Stomach (tissue), 8 donors: Measurements from ENCODE around the gene MTCL3.

Experiments
- DNase-seq, 2 donors: peaks; one replicate each; pipeline versions ENCODE4 v3.0.0 to v3.0.0-alpha.2; 2013 to 2019
- H3K27ac ChIP-seq, 5 donors: fragments of 200-600 bp in 4 of 5; sonication (generic) in 4 of 5; one replicate each; pipeline ENCODE4 v1.5.1; 2013 to 2019; ENCODE audit warnings: mild to moderate bottlenecking in 1 of 5, moderate library complexity in 1 of 5
- H3K27me3 ChIP-seq, 3 donors: fragments of 200-600 bp; sonication (generic); one replicate each; pipeline ENCODE4 v1.5.1; 2017 to 2019; ENCODE audit warnings: mixed run types in 1 of 3
- H3K36me3 ChIP-seq, 4 donors: fragments of 200-600 bp; sonication (generic); 1 replicate in 3 of 4; 2 replicates in 1 of 4; pipeline ENCODE4 v1.5.1; 2016 to 2019
- H3K4me1 ChIP-seq, 4 donors: fragments of 200-600 bp; sonication (generic); one replicate each; pipeline ENCODE4 v1.5.1; 2016 to 2019
- H3K4me3 ChIP-seq, 4 donors: fragments of 200-600 bp; sonication (generic) in 3 of 4; one replicate each; pipeline ENCODE4 v1.5.1; 2016 to 2019; ENCODE audit warnings: mild to moderate bottlenecking in 1 of 4
- H3K9me3 ChIP-seq, 4 donors: fragments of 200-600 bp; sonication (generic); one replicate each; pipeline ENCODE4 v1.5.1; 2016 to 2019
- EP300 ChIP-seq: sonication (generic); formaldehyde crosslinking; IDR thresholded peaks from one replicate; pipeline ENCODE4 v1.6.1; 2017; ENCODE audit warnings: antibody characterized with exemption
- POLR2A ChIP-seq, 4 donors: fragments of 450-650 bp; IDR thresholded peaks; one replicate each; pipeline ENCODE4 v1.6.1; 2016; ENCODE audit warnings: antibody characterized with exemption in 4 of 4, control low read depth in 2 of 4, mild to moderate bottlenecking in 1 of 4, moderate library complexity in 1 of 4
- POLR2AphosphoS5 ChIP-seq, 3 donors: sonication (generic); formaldehyde crosslinking; IDR thresholded peaks; one replicate each; pipeline ENCODE4 v1.6.1; 2016; ENCODE audit warnings: antibody characterized with exemption in 3 of 3
- WGBS, 5 donors: extraction: QIAGEN DNeasy Blood & Tissue Kit in 3 of 5; methylation state at CpG; one replicate each; pipeline versions ENCODE4 v1.1.5 to v1.1.7; 2013 to 2018; 5-methylcytosine and 5-hydroxymethylcytosine counted together
- intact Hi-C: fragments of 100-400 bp; cut with DNase I; formaldehyde crosslinking; loops from one replicate; pipeline ENCODE4 v1.15.1; 2023; ENCODE audit warnings: low total_unique reads
- TF ChIP-seq, protein P1 (sequence below), 7 experiments: fragments of 450-650 bp in 4 of 7; fragments of 200-600 bp in 3 of 7; sonication (generic) in 3 of 7; IDR thresholded peaks; one replicate each; pipeline ENCODE4 v1.5.1; 2016 to 2019; ENCODE audit warnings: antibody characterized with exemption in 7 of 7, control low read depth in 2 of 7, mild to moderate bottlenecking in 1 of 7
- donor health status: healthy with polysubstance abuse.
- donor health status: Bipolar disorder and iron deficiency.
- donor health status: healthy.

The MTCL3 gene

DNA sequence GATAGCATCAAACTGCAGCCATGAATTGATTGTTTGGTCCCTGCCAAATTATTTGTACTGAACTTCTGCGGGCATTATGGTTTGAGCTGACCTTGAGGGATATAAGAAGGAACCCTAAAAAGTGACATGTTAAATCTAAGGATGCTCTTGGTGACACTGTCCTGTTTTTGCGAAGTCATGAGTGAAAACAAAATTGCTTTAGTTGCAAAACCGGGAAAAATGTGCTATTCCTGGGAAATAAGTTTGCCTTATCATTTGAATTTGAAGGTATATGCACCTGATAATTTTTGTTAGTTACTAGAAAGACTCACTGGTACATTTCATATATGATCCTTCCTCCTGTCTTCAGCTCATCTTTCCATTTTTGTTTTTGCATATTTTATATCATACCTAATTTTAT, 67.7 kb downstream of the MTCL3 start:
- intact Hi-C loops, result no loop called here
- 93 to 97% (median 94%) methylated on average over 3 of the region's 3 CpGs for WGBS, 5 donors
- H3K36me3 ChIP-seq, result peaks cover 0 to 32% (median 8%) of the 10 kb centered on the region in 4 donors
- no peak overlapping the region for H3K27ac ChIP-seq
- no peak for DNase-seq
- peaks cover 0 to 14% (median 3%) of the 10 kb centered on the region in 4 donors for H3K4me1 ChIP-seq
- TF ChIP-seq POLR2AphosphoS5 (IDR thresholded peaks at IDR 0.05) (no peak), EP300 (no peak), POLR2A (IDR thresholded peaks at IDR 0.05) (no peak)
- TF ChIP-seq, protein P1, sequence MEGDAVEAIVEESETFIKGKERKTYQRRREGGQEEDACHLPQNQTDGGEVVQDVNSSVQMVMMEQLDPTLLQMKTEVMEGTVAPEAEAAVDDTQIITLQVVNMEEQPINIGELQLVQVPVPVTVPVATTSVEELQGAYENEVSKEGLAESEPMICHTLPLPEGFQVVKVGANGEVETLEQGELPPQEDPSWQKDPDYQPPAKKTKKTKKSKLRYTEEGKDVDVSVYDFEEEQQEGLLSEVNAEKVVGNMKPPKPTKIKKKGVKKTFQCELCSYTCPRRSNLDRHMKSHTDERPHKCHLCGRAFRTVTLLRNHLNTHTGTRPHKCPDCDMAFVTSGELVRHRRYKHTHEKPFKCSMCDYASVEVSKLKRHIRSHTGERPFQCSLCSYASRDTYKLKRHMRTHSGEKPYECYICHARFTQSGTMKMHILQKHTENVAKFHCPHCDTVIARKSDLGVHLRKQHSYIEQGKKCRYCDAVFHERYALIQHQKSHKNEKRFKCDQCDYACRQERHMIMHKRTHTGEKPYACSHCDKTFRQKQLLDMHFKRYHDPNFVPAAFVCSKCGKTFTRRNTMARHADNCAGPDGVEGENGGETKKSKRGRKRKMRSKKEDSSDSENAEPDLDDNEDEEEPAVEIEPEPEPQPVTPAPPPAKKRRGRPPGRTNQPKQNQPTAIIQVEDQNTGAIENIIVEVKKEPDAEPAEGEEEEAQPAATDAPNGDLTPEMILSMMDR (IDR thresholded peaks at IDR 0.05), result no peak
- no peak overlapping the region for H3K4me3 ChIP-seq
- no peaks in the 10 kb centered on the region for H3K27me3 ChIP-seq
- no peaks in the 10 kb centered on the region for H3K9me3 ChIP-seq

DNA sequence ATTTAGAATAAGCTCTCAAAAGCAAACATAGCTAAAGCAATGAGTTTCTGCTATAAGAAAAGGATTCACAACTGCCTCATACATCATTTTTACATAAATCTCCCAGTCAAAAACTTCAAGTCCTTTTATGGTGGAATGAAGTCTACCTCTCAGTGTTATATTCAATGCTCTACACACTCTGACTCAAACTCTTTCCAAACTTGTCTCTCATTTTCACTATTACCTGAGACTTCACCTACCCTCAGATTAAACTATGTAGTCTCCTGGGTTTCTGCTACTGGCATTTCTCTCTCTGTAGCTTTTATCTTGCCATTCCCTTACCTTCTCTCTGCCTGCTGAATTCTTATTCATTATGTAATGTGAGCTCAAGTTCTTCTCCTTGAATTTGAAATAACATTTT, 71.4 kb downstream of the MTCL3 start:
- Histone ChIP-seq H3K4me3 (no peak overlapping the region), H3K4me1 (peaks cover 0 to 10% (median 3%) of the 10 kb centered on the region in 4 donors), H3K27me3 (no peaks in the 10 kb centered on the region), H3K36me3 (peaks cover 0 to 47% (median 8%) of the 10 kb centered on the region in 4 donors), H3K9me3 (no peaks in the 10 kb centered on the region), H3K27ac (no peak overlapping the region)
- intact Hi-C loops, result no loop called here
- TF ChIP-seq POLR2AphosphoS5 (IDR thresholded peaks at IDR 0.05), result no peak
- TF ChIP-seq EP300, result no peak
- TF ChIP-seq POLR2A (IDR thresholded peaks at IDR 0.05), result no peak
- TF ChIP-seq, protein P1 (IDR thresholded peaks at IDR 0.05), result no peak
- DNase-seq, result no peak

- no peak for DNase-seq
- H3K27ac ChIP-seq, result no peak overlapping the region
- no peaks in the 10 kb centered on the region for H3K27me3 ChIP-seq
- 86 to 93% (median 93%) methylated on average over 7 of the region's 7 CpGs for WGBS, 5 donors
- no peaks in the 10 kb centered on the region for H3K9me3 ChIP-seq
- no peaks in the 10 kb centered on the region for H3K4me1 ChIP-seq
- TF ChIP-seq, protein P1 (IDR thresholded peaks at IDR 0.05), result no peak
- TF ChIP-seq EP300 (no peak), POLR2A (IDR thresholded peaks at IDR 0.05) (no peak), POLR2AphosphoS5 (IDR thresholded peaks at IDR 0.05) (no peak)
- no peak overlapping the region for H3K4me3 ChIP-seq
- intact Hi-C loops, result no loop called here
- H3K36me3 ChIP-seq, result peaks cover 0 to 53% (median 8%) of the 10 kb centered on the region in 4 donors
Observed at GRCh38 chr6:127446356-127446755, 72.8 kb downstream of the MTCL3 start.

- WGBS, 5 donors, result 68 to 89% (median 79%) methylated on average over 1 of the region's 1 CpG
- TF ChIP-seq EP300, result no peak
- TF ChIP-seq, protein P1 (IDR thresholded peaks at IDR 0.05), result no peak
- no peak for TF ChIP-seq POLR2AphosphoS5 (IDR thresholded peaks at IDR 0.05)
- TF ChIP-seq POLR2A (IDR thresholded peaks at IDR 0.05), result no peak
- intact Hi-C loops, result no loop called here
Observed at GRCh38 chr6:127441881-127442280, 77.3 kb downstream of the MTCL3 start.

More at GRCh38 chr6:127441881-127442280, 77.3 kb downstream of the MTCL3 start:
- DNase-seq, result no peak
- H3K9me3 ChIP-seq, result no peaks in the 10 kb centered on the region
- H3K4me1 ChIP-seq, result no peaks in the 10 kb centered on the region
- H3K36me3 ChIP-seq, result peaks cover 0 to 25% (median 3%) of the 10 kb centered on the region in 4 donors
- no peaks in the 10 kb centered on the region for H3K27me3 ChIP-seq
- no peak overlapping the region for H3K27ac ChIP-seq
- H3K4me3 ChIP-seq, result no peak overlapping the region
